ENCODE data around the gene SLC27A3.
"Not testable (repeated sequence)": the region's sequence is repeated elsewhere in the genome, so short reads cannot be mapped to it uniquely, and the experiment has no call there.

SLC27A3 gene

DNA sequence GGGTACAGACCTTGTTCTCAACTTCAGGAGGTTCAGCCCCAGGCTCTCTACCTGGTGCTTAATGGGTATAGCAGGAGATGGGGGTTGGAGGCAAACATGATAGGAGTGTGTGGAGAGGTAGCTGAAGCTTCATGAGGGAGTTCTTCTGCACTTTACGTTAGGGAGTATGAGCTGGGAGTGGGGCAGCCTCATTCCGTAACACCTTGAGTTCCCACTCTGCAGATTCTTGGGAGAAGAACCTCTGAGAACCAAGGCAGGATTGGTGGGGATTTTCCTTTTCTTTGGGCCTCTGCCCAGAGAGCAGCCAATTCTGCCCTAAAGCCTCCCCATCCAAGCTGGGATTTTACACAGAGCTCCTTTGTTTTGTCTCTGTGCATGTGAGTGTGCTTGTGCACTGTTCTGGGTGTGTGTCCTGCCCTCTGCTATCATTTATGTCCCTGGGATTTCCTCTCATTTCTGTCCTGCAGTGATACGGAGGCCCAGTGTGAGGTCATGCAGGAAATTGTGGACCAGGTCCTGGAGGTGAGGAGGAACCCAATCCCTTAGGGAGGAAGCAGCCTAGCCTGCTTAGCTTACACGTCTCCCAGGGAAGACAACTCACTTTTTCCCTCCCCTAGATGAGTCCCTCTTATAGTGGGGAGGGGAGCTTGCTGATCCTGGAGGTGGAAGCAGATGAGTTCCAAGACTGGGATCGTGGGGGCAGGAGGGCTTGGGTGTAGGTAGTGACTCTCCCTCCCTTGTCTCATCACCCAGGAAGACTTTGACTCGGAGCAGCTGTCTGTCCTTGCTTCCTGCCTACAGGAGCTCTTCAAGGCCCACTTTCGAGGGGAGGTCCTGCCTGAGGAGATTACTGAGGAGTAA, 11.6 kb upstream of the SLC27A3 start:
- DNase-seq: no peak

- DNase-seq: no peak
These were observed 10.9 kb upstream of the SLC27A3 start for GRCh38 chr1:153764310-153764709.

DNA sequence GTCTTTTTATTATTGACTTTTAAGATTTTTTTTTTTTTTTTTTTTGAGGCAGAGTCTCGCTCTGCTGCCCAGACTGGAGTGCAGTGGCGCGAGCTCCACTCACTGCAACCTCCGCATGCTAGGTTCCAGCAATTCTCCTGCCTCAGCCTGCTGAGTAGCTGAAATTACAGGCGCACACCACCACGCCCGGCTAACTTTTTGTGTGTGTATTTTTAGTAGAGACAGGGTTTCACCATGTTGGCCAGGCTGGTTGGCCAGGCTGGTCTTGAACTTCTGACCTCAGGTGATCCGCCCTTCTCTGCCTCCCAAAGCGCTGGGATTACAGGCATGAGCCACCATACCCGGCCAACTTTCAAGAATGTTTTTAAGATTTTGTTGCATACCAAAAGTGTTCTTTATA, 8.5 kb upstream of the SLC27A3 start:
- not testable (repeated sequence) for DNase-seq

- DNase-seq: no peak
These were observed 7.7 kb upstream of the SLC27A3 start for GRCh38 chr1:153767519-153767918.

GRCh38 chr1:153768316-153769181, 6.7 kb upstream of the SLC27A3 start:
- DNase-seq: no peak

DNA sequence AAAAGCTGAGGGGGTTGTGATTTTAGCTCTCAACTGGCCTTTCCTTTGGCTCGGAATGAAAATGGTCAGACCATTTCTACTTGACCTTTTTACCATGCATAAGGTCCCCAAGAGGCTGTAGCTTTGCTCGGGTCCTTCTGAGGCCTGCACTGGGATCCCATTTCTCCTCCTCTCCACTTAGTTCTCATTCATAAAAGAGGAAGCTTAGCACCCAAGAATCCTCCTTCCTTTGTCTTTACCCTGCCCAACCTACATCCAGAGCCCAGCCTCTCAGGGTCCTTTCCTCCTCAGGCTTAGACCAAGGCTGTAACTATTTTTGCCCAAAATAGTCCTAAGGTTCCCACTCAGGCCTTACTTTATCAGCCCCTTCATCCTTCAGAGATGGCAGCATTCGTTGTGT, 6.0 kb upstream of the SLC27A3 start:
- DNase-seq: no peak

DNA sequence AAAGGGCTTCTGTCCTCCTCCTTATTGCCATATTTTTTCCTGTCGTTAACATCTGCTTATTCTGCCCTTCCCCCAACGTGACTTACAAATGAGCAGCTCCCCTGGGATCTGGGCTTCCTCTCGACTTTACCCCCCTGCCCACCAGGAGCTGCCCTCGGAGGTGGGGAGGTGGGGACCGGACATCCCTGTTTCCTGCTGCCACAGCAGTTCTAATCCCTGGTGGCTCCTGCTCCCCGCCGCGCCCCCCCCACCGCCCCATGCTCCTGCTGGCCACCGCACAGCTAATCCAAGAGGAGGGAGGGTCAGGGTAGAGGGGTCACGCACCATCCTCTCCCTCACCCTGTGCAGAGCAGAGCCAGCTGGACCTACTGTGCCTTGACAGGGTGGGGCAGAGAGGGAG, 4.4 kb upstream of the SLC27A3 start:
- peak; percentile 70 for DNase-seq

- no peak for DNase-seq
These were observed 3.9 kb upstream of the SLC27A3 start for GRCh38 chr1:153771261-153771660.

- DNase-seq: peak; percentile 68
These were observed 3.2 kb upstream of the SLC27A3 start for GRCh38 chr1:153771841-153772593.

GRCh38 chr1:153773096-153773921, 1.9 kb upstream of the SLC27A3 start:
- DNase-seq: no peak

DNA sequence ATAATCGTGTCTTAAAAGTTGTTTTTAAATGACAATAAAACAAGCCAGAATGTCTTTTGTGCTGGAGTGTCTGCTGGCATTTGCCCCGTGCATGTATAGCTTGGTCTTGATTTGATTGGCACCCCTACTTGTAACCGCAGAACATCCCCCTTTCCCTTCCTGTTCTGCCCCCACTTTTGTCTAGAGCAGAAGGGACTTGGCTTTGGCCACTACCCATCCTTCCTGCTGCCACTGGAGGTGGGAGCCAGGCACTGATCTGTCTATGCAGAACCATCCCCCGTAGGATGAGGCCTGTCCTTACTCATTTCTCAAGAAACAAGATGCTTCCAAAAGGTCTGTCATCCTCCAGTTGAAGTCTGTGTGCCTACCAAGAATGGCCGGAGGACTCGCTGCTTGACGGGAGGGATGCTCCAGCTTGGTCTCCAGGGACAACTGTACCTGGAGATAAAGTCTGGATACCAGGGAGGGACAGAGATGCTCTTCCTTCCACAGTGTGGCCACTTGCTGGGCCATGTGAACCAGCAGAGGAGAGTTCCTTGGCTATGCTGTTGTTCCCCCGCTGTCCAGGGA, 1.1 kb upstream of the SLC27A3 start:
- DNase-seq: no peak

DNA sequence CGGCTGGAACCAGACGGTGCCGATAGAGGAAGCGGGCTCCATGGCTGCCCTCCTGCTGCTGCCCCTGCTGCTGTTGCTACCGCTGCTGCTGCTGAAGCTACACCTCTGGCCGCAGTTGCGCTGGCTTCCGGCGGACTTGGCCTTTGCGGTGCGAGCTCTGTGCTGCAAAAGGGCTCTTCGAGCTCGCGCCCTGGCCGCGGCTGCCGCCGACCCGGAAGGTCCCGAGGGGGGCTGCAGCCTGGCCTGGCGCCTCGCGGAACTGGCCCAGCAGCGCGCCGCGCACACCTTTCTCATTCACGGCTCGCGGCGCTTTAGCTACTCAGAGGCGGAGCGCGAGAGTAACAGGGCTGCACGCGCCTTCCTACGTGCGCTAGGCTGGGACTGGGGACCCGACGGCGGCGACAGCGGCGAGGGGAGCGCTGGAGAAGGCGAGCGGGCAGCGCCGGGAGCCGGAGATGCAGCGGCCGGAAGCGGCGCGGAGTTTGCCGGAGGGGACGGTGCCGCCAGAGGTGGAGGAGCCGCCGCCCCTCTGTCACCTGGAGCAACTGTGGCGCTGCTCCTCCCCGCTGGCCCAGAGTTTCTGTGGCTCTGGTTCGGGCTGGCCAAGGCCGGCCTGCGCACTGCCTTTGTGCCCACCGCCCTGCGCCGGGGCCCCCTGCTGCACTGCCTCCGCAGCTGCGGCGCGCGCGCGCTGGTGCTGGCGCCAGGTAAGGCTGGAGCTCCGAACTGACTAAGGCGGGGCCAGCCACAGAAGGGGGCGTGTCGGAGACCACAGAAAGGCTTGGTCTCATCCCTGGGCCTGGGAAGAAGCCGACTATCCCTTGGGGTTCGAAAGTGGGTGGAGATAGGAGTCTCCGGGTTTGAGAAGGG, 486 bp downstream of the SLC27A3 start:
- DNase-seq: peak; percentile 88

DNA sequence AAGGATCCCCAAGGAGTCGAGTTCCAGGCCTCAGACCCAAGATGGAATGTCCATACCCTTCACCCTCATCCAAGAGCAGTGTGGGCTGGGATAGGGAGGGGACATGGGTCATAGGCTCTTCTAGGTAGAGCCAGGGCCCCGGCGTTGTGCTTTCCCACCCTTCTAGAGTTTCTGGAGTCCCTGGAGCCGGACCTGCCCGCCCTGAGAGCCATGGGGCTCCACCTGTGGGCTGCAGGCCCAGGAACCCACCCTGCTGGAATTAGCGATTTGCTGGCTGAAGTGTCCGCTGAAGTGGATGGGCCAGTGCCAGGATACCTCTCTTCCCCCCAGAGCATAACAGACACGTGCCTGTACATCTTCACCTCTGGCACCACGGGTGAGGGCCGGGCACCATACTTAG, 1.1 kb downstream of the SLC27A3 start:
- no peak for DNase-seq

DNA sequence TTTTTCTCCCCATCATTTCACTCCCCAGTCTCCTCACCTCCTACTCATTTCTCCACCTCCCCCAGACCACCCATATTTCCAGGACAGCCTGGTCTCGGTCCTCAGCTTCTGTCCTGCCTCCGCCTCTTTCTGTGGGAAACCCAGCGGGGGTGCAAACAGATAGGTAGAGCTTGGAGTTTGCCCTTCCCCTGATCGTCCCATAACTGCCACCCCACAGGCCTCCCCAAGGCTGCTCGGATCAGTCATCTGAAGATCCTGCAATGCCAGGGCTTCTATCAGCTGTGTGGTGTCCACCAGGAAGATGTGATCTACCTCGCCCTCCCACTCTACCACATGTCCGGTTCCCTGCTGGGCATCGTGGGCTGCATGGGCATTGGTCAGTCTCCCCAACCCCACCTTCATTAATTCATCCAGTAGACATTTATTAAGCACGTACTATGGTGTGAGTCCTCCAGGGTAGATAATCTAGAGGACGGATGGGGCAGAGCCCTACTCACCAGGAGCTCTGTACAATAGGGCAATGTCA, 1.7 kb downstream of the SLC27A3 start:
- DNase-seq: no peak

DNA sequence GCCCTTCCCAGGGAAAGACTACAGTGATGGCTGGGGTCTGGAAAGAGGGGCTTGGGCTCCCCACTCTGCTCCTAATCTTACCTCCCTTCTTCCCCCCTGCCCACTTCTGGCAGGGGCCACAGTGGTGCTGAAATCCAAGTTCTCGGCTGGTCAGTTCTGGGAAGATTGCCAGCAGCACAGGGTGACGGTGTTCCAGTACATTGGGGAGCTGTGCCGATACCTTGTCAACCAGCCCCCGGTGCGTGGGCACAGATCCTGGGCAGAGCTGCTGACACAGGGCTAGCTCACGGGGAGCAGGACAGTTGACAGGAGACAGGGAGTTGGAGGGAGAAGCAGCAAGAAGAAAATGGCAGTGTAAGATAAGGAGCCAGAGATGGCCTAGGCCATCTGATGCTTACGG, 2.4 kb downstream of the SLC27A3 start:
- DNase-seq: no peak

- DNase-seq: no peak
These were observed 3.0 kb downstream of the SLC27A3 start for GRCh38 chr1:153778051-153778823.

GRCh38 chr1:153778824-153779519, 3.8 kb downstream of the SLC27A3 start:
- no peak for DNase-seq

DNA sequence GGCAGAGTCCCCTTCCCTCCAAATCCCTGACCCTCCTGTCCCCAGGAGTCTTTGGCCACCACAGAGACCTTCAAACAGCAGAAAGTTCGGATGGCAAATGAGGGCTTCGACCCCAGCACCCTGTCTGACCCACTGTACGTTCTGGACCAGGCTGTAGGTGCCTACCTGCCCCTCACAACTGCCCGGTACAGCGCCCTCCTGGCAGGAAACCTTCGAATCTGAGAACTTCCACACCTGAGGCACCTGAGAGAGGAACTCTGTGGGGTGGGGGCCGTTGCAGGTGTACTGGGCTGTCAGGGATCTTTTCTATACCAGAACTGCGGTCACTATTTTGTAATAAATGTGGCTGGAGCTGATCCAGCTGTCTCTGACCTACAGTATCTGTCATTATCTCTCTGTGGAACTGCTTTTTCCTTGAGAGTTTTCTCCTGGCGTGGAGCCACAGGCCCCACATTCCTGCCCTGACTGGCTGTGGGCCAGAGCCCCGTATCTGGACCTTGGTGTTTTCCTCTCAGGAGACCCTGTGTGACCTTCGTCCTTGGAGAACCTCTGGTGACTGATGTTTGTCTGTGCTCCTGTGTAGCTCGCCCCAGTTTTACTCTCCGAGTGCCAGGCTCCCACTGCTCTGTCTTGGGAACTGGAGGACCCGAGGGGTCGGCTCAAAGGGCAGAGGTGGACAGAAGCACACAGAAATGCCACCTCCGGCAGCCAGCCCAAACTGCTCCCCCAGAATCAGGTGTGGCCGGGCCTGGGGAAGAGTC, 4.8 kb downstream of the SLC27A3 start:
- DNase-seq: no peak
